Sigmoid colon (tissue), 7 donors: ENCODE results near the gene KLHL29. TPM values are rescaled to one million over a fixed set of nuclear protein-coding genes. Genes with fewer than 3 reads are reported as not detected.

Experiments used
- DNase-seq: peaks from one replicate; pipeline ENCODE4 v3.0.0-alpha.2; 2019
- H3K27ac ChIP-seq, 4 donors: fragments of 200-600 bp; sonication (generic); one replicate each; pipeline ENCODE4 v1.5.1; 2016 to 2019; ENCODE audit warnings: mild to moderate bottlenecking in 1 of 4
- H3K27me3 ChIP-seq, 3 donors: fragments of 200-600 bp; sonication (generic); one replicate each; pipeline ENCODE4 v1.5.1; 2019; ENCODE audit warnings: mild to moderate bottlenecking in 1 of 3
- H3K36me3 ChIP-seq, 4 donors: fragments of 200-600 bp; sonication (generic); one replicate each; pipeline ENCODE4 v1.5.1; 2016 to 2019
- H3K4me1 ChIP-seq, 4 donors: fragments of 200-600 bp; sonication (generic); one replicate each; pipeline ENCODE4 v1.5.1; 2017 to 2019
- H3K4me3 ChIP-seq, 4 donors: fragments of 200-600 bp; sonication (generic); one replicate each; pipeline ENCODE4 v1.5.1; 2017 to 2019; ENCODE audit warnings: mild to moderate bottlenecking in 2 of 4, moderate library complexity in 1 of 4
- H3K9me3 ChIP-seq, 4 donors: fragments of 200-600 bp in 3 of 4; sonication (generic) in 3 of 4; one replicate each; pipeline versions ENCODE4 v1.5.1 to v1.6.1; 2013 to 2019
- EP300 ChIP-seq, 4 donors: sonication (generic); formaldehyde crosslinking; IDR thresholded peaks; one replicate each; pipeline ENCODE4 v1.6.1; 2017; ENCODE audit warnings: antibody characterized with exemption in 4 of 4
- POLR2A ChIP-seq, 2 donors: fragments of 450-650 bp; IDR thresholded peaks; one replicate each; pipeline ENCODE4 v1.6.1; 2016; ENCODE audit warnings: antibody characterized with exemption in 2 of 2, mild to moderate bottlenecking in 2 of 2, moderate library complexity in 2 of 2
- POLR2AphosphoS5 ChIP-seq, 4 donors: sonication (generic); formaldehyde crosslinking; IDR thresholded peaks; one replicate each; pipeline ENCODE4 v1.6.1; 2017; ENCODE audit warnings: antibody characterized with exemption in 4 of 4
- WGBS, 2 donors: extraction: QIAGEN DNeasy Blood & Tissue Kit; methylation state at CpG; one replicate each; pipeline ENCODE4 v1.1.7; 2013; 5-methylcytosine and 5-hydroxymethylcytosine counted together
- intact Hi-C: fragments of 100-400 bp; cut with DNase I; formaldehyde crosslinking; loops from one replicate; pipeline ENCODE4 v1.15.1; 2023
- polyA plus RNA-seq, 3 donors: library from polyadenylated mRNA; stranded (reverse); fragments of 200-250 nt; gene quantifications; one replicate each; pipeline ENCODE4 v1.2.3, GENCODE V29; 2013
- total RNA-seq, 4 donors: library from RNA; depleted of rRNA; stranded (reverse); fragments of >200 nt; gene quantifications; one replicate each; pipeline ENCODE4 v1.1.0, GENCODE V29; 2016
- TF ChIP-seq, protein P1 (sequence below), 4 experiments: fragments of 450-650 bp in 3 of 4; fragments of 200-600 bp in 1 of 4; IDR thresholded peaks; one replicate each; pipeline ENCODE4 v1.5.1; 2016 to 2019; ENCODE audit warnings: antibody characterized with exemption in 4 of 4, mild to moderate bottlenecking in 3 of 4, moderate library complexity in 2 of 4
- donor health status: healthy with polysubstance abuse.
- donor health status: Bipolar disorder and iron deficiency.
- donor health status: healthy.

The KLHL29 gene
- total and polyA plus RNA-seq, 7 donors, result 0.46 to 25.5 (median 6.3) TPM

DNA sequence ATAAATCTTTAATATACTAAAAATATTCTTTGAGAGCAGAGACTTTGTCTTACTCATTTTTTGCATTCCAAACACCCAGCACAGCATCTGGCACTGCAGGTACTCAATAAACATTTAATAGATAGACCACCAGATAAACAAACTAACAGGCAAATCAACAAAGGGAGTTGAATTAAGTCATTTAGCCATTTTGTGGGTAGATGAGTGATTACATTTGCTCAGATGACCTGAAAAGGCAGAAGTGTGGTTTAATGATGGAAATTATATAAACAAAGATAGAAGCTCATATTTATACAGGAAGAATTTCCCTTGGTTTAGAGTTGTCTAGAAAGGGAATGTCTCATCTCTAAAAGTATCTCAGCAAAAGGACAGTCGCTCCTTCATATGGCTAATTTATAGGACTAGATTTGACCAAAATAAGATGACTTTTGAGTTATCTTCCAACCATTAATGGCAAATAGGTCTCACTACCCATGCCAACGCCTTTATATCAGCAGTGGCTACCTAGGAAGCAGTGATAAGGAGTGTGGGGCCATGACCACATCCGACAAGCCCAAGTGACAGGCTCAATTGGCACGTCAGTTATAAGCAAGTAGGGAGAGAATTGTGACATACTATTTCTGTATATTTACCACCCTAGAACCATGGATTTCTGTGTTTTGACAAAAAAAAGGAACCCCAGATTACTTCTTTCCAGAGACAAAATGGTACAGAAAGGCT lies 368.5 kb downstream of the KLHL29 start:
- Histone ChIP-seq H3K4me1 (peaks cover 0 to 18% (median 4%) of the 10 kb centered on the region in 4 donors), H3K27ac (no peak overlapping the region), H3K4me3 (no peak overlapping the region), H3K27me3 (no peaks in the 10 kb centered on the region), H3K36me3 (peaks cover 0 to 32% (median 1%) of the 10 kb centered on the region in 4 donors), H3K9me3 (no peaks in the 10 kb centered on the region)
- no peak for DNase-seq
- 89 to 93% methylated on average over 4 of the region's 4 CpGs for WGBS, 2 donors
- intact Hi-C loops, result no loop called here
- TF ChIP-seq POLR2A (IDR thresholded peaks at IDR 0.05) (no peak), POLR2AphosphoS5 (IDR thresholded peaks at IDR 0.05) (no peak), EP300 (IDR thresholded peaks at IDR 0.05) (no peak)
- TF ChIP-seq, protein P1, sequence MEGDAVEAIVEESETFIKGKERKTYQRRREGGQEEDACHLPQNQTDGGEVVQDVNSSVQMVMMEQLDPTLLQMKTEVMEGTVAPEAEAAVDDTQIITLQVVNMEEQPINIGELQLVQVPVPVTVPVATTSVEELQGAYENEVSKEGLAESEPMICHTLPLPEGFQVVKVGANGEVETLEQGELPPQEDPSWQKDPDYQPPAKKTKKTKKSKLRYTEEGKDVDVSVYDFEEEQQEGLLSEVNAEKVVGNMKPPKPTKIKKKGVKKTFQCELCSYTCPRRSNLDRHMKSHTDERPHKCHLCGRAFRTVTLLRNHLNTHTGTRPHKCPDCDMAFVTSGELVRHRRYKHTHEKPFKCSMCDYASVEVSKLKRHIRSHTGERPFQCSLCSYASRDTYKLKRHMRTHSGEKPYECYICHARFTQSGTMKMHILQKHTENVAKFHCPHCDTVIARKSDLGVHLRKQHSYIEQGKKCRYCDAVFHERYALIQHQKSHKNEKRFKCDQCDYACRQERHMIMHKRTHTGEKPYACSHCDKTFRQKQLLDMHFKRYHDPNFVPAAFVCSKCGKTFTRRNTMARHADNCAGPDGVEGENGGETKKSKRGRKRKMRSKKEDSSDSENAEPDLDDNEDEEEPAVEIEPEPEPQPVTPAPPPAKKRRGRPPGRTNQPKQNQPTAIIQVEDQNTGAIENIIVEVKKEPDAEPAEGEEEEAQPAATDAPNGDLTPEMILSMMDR (IDR thresholded peaks at IDR 0.05), result no peak

DNA sequence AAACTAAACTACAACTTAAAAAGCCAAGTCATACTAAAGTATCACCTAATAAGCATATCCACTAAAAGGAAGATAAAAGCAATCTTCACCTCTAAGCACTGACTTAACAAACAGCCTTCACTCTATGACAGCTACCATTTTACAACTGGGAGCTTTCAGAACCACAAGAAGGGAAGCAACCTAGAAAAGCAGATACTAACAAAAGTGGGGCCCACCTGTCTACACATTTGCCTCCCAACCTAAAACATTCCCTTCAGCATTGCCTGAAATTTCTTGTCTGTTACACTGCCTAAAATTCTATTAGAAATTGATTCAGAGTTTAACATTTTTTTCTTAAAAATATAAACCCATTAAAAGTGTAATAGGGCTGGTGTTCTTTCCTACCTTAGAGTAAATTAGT lies 370.0 kb downstream of the KLHL29 start:
- peaks cover 0 to 18% (median 4%) of the 10 kb centered on the region in 4 donors for H3K4me1 ChIP-seq
- H3K9me3 ChIP-seq, result no peaks in the 10 kb centered on the region
- intact Hi-C loops, result loop anchor here (5.0 kb wide), 1 partner anchor 118 kb away; no protein-coding TSS in a partner anchor
- no peak for DNase-seq
- H3K36me3 ChIP-seq, result peaks cover 0 to 32% (median 1%) of the 10 kb centered on the region in 4 donors
- no peak overlapping the region for H3K4me3 ChIP-seq
- no peak overlapping the region for H3K27ac ChIP-seq
- TF ChIP-seq POLR2AphosphoS5 (IDR thresholded peaks at IDR 0.05), result no peak
- TF ChIP-seq, protein P1 (IDR thresholded peaks at IDR 0.05), result no peak
- no peak for TF ChIP-seq EP300 (IDR thresholded peaks at IDR 0.05)
- H3K27me3 ChIP-seq, result no peaks in the 10 kb centered on the region

DNA sequence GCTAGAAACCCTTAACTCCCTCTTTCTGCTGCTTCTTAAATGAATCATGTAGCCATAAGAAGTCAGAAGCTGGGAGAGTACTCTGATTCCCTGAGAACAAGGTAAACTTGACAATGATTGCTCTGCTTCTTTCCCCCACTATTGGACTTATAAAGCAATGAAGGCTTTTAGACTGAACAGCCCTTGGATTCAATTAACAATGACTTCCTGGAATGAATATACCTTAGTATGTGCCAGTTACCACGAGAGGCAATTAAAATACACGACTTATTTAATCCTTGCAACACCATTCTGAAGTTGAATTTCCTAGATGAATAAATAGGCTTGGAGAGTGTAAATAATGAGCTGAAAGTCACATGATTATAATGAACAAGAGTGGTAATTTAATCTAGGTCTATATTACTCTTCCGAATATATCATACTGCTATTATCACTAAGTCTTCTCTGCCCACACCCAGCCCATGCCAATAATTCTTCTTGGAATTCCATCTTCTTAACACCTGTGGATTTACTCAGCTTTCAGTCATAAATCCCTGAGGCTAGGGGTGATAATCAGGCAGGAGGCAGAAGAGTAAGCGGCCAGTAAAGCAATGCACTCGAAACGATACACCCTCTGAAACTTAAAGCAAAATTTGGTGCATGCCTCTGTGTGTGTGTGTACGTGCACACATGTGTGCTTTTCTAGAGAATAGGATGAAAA lies 371.8 kb downstream of the KLHL29 start:
- H3K36me3 ChIP-seq, result peaks cover 0 to 32% (median 2%) of the 10 kb centered on the region in 4 donors
- no peaks in the 10 kb centered on the region for H3K9me3 ChIP-seq
- no peak for TF ChIP-seq POLR2A (IDR thresholded peaks at IDR 0.05)
- no peak for TF ChIP-seq POLR2AphosphoS5 (IDR thresholded peaks at IDR 0.05)
- 68 to 86% methylated on average over 7 of the region's 7 CpGs for WGBS, 2 donors
- no peaks in the 10 kb centered on the region for H3K27me3 ChIP-seq
- no peak overlapping the region for H3K27ac ChIP-seq
- intact Hi-C loops, result loop anchor here (5.0 kb wide), 1 partner anchor 119 kb away; no protein-coding TSS in a partner anchor
- no peak overlapping the region for H3K4me3 ChIP-seq
- H3K4me1 ChIP-seq, result peaks cover 0 to 14% (median 4%) of the 10 kb centered on the region in 4 donors
- no peak for DNase-seq

DNA sequence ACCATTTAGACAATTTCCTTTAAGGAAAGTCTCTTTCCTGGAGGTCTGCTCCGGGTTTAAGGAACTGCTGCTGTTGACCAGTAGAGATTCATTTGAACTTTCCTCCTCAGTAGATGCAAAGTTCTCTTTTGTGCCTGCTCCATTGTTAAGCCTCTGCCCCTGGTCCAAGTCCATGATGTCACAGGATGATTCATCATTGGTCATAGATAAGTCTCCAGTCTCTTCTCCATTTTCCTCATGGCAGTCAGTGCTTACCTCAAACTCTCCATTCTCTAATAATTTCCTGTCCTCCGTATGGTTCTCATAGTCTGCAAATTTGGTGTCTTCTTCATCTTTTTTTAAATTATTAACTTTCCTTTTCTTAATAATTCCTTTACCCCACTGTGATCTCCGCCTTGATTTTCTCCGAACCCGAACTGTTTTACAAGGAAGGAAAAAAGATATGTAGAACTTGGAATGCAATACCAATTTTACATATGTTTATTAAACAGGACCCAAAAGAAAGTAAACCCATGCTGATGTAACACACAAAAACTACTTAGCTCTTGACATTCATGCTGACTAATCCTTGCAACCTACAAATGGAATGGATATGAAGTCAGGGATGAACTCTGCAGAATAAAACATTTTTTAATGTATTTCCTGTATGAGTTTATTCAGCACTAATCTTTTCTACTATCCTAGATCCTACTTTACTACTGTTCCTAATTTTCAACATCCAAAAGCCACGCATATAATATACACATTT lies 372.9 kb downstream of the KLHL29 start:
- 87 to 89% methylated on average over 6 of the region's 6 CpGs for WGBS, 2 donors
- Histone ChIP-seq H3K4me3 (no peak overlapping the region), H3K9me3 (no peaks in the 10 kb centered on the region), H3K36me3 (peaks cover 0 to 32% (median 3%) of the 10 kb centered on the region in 4 donors), H3K4me1 (peaks cover 0 to 10% (median 3%) of the 10 kb centered on the region in 4 donors), H3K27ac (no peak overlapping the region), H3K27me3 (no peaks in the 10 kb centered on the region)
- no peak for DNase-seq
- intact Hi-C loops, result loop anchor here (5.0 kb wide), 1 partner anchor 121 kb away; no protein-coding TSS in a partner anchor
- TF ChIP-seq POLR2A (IDR thresholded peaks at IDR 0.05), result no peak
- no peak for TF ChIP-seq EP300 (IDR thresholded peaks at IDR 0.05)
- TF ChIP-seq POLR2AphosphoS5 (IDR thresholded peaks at IDR 0.05), result no peak
- TF ChIP-seq, protein P1 (IDR thresholded peaks at IDR 0.05), result no peak
